Neutrophil (primary cell): Measurements from ENCODE around the gene RPL5.

Experiments used
- H3K27ac ChIP-seq: fragments of 200-600 bp; sonication (generic); 2 replicates; pipeline ENCODE4 v1.5.1; 2016; ENCODE audit warnings: mild to moderate bottlenecking, moderate library complexity
- H3K27me3 ChIP-seq: fragments of 200-600 bp; sonication (generic); 2 replicates; pipeline ENCODE4 v1.6.0; 2016; ENCODE audit warnings: mild to moderate bottlenecking
- H3K36me3 ChIP-seq: fragments of 200-600 bp; sonication (generic); 2 replicates; pipeline ENCODE4 v1.5.1; 2017
- H3K4me1 ChIP-seq, 2 experiments: fragments of 200-600 bp in 1 of 2; sonication (generic) in 1 of 2; 1 replicate in 1 of 2; 2 replicates in 1 of 2; pipeline versions ENCODE4 v1.5.1 to v1.6.1; 2013 to 2016; ENCODE audit warnings: low read depth in 1 of 2, low read length in 1 of 2, mild to moderate bottlenecking in 1 of 2, moderate library complexity in 1 of 2; ENCODE audit not compliant: control insufficient read depth in 1 of 2, insufficient read depth in 1 of 2
- H3K4me3 ChIP-seq, 2 experiments: fragments of 200-600 bp in 1 of 2; sonication (generic) in 1 of 2; 1 replicate in 1 of 2; 2 replicates in 1 of 2; pipeline ENCODE4 v1.5.1; 2013 to 2016; ENCODE audit warnings: low read depth in 1 of 2, low read length in 1 of 2, mild to moderate bottlenecking in 1 of 2, moderate library complexity in 1 of 2
- H3K9me3 ChIP-seq: fragments of 200-600 bp; sonication (generic); 2 replicates; pipeline ENCODE4 v1.5.1; 2016
- TF ChIP-seq, protein P1 (sequence below): fragments of 200-600 bp; sonication (generic); IDR thresholded peaks from 2 replicates; pipeline ENCODE4 v1.5.1; 2016; ENCODE audit warnings: antibody characterized with exemption

Gene RPL5

DNA sequence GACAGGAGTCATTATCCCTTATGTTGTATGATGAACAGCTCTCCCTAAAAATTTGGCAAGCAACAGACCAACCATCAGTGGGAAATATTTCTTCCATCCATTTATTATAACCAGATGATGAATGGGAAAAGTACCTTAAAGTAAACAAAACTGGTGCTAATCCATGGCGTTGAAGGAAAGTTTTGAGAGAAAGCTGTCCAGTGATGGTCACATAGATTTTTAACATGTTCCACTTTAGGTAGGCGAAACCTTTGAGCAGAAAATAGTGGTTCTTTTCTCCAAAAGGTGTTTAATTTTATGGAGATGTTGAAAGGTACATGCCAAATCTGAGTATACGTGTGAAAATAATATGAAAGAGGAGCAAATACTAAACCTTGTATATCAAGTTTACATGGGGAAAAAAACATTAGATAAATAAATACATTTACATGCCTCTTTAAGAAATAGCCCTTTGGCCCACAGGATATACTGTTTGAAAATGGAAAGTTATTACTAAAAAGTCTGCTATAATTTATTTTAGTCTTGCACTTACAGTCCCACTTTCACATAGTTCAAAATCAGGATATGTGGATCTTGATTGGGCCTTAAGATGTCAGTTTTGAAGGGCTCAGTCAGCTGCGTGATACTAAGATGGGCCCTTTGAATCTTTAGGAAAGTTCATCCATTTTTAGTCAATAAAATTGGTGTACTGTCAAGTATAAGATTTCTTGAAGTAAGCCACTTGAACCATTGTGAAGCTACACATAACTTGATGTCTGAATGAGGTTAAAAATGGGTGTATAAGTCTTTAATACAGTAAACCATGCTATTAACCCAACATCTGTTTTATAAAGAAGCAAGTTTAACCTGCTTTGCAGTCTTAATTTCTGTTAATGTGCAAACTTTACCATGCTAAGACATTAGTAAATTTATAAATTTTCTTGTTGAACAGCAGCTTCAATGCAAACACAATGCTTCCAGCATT lies 10.5 kb downstream of the RPL5 start:
- TF ChIP-seq, protein P1, sequence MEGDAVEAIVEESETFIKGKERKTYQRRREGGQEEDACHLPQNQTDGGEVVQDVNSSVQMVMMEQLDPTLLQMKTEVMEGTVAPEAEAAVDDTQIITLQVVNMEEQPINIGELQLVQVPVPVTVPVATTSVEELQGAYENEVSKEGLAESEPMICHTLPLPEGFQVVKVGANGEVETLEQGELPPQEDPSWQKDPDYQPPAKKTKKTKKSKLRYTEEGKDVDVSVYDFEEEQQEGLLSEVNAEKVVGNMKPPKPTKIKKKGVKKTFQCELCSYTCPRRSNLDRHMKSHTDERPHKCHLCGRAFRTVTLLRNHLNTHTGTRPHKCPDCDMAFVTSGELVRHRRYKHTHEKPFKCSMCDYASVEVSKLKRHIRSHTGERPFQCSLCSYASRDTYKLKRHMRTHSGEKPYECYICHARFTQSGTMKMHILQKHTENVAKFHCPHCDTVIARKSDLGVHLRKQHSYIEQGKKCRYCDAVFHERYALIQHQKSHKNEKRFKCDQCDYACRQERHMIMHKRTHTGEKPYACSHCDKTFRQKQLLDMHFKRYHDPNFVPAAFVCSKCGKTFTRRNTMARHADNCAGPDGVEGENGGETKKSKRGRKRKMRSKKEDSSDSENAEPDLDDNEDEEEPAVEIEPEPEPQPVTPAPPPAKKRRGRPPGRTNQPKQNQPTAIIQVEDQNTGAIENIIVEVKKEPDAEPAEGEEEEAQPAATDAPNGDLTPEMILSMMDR, result no peak
- peaks cover 69% of the 10 kb centered on the region for H3K36me3 ChIP-seq
- H3K4me3 ChIP-seq, result no peak overlapping the region
- no peaks in the 10 kb centered on the region for H3K9me3 ChIP-seq
- no peaks in the 10 kb centered on the region for H3K4me1 ChIP-seq
- no peaks in the 10 kb centered on the region for H3K27me3 ChIP-seq
- H3K27ac ChIP-seq, result no peak overlapping the region

- H3K27me3 ChIP-seq, result no peaks in the 10 kb centered on the region
- no peaks in the 10 kb centered on the region for H3K4me1 ChIP-seq
- H3K36me3 ChIP-seq, result peaks cover 63% of the 10 kb centered on the region
- H3K4me3 ChIP-seq, result no peak overlapping the region
- TF ChIP-seq, protein P1, result no peak
- H3K27ac ChIP-seq, result no peak overlapping the region
- H3K9me3 ChIP-seq, result no peaks in the 10 kb centered on the region
Observed at GRCh38 chr1:92843046-92843423, 11.2 kb downstream of the RPL5 start.

DNA sequence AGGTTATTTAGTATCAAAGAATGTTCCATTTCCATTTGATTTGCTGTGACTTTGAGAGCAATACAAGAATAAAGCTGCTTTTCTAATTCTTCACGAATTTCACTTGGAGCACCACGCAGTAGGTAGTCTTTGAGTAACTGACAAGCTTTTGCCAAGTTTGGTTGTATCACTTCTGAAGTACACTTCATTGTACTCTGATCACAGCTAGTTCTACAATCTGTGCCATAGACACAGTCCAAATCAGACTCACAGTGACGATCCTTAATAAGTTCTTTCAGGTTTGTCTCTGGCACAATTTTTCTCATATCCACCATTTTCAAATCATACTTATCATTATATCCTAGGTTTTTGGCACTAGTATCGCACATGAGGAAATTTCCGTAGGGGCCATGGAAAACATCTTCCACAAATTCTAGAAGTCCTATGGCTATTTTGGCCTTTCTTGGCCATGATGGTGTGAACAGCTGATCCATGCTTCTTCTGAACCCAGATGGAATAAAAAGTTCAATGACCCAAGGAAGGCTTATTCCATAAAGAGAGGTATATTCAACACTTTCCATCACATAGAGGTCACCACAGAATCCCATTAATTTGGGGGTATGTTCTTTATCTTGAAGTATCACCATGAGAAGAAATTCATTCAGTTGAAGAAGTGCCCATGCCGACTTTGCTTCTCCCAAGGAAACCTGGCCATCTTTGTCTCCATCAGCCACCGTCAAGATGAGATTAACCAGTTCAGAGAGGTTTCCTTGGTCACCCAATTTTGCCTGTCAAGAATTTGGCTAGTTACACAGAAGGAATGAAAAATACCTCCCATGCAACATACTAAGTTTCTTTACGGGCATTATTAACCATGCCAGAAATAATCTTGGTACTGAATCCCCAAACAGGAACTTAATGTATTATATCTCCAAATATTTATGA lies 11.9 kb downstream of the RPL5 start:
- Histone ChIP-seq H3K9me3 (no peaks in the 10 kb centered on the region), H3K27ac (no peak overlapping the region), H3K36me3 (peaks cover 56% of the 10 kb centered on the region), H3K4me3 (no peak overlapping the region), H3K27me3 (no peaks in the 10 kb centered on the region), H3K4me1 (no peaks in the 10 kb centered on the region)
- TF ChIP-seq, protein P1, result no peak

DNA sequence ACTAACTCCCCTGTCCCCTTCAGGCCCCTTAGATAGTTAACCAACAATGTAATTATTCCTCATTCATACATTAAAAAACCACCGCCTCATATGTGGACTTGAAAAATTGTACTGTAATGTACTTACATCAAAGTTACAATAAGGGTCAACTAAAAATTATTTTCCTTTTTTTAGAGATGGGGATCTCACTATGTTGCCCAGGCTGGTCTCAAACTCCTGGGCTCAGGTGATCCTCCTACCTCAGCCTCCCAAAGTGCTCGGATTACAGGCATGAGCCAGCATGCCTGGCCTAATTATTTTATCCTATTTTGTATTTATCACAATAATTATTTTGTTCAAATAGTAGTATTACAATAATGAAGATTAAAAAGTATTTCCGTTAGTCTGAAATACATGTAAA lies 12.6 kb downstream of the RPL5 start:
- Histone ChIP-seq H3K36me3 (peaks cover 50% of the 10 kb centered on the region), H3K27me3 (no peaks in the 10 kb centered on the region)

DNA sequence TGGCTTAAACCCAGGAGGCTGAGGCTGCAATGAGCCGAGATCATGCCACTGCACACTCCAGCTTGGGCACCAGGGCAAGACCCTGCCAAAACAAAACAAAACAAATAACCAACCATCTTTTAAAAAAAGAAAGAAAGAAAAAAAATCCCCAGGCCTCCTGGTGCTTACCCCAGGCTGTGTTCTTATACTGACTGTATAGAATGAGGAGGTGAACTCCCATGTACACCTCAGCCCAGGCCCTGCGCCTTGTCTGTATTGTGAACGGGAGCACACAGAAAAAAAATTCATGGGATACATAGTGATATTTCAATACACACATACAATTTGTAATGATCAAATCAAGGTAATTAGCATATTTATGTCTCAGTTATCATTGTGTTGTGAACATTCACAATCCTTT lies 14.1 kb downstream of the RPL5 start:
- H3K27ac ChIP-seq, result no peak overlapping the region
- H3K27me3 ChIP-seq, result no peaks in the 10 kb centered on the region
- peaks cover 37% of the 10 kb centered on the region for H3K36me3 ChIP-seq
- H3K9me3 ChIP-seq, result no peaks in the 10 kb centered on the region
- TF ChIP-seq, protein P1, result no peak
- no peaks in the 10 kb centered on the region for H3K4me1 ChIP-seq
- no peak overlapping the region for H3K4me3 ChIP-seq

More for the DNA sequence above, 12.6 kb downstream of the RPL5 start:
- Histone ChIP-seq H3K4me1 (no peaks in the 10 kb centered on the region), H3K27ac (no peak overlapping the region), H3K9me3 (no peaks in the 10 kb centered on the region), H3K4me3 (no peak overlapping the region)
- TF ChIP-seq, protein P1, result no peak
